ENCODE data around the gene MTO1.
"Not testable (repeated sequence)": the region's sequence is repeated elsewhere in the genome, so short reads cannot be mapped to it uniquely, and the experiment has no call there.

The MTO1 gene

DNA sequence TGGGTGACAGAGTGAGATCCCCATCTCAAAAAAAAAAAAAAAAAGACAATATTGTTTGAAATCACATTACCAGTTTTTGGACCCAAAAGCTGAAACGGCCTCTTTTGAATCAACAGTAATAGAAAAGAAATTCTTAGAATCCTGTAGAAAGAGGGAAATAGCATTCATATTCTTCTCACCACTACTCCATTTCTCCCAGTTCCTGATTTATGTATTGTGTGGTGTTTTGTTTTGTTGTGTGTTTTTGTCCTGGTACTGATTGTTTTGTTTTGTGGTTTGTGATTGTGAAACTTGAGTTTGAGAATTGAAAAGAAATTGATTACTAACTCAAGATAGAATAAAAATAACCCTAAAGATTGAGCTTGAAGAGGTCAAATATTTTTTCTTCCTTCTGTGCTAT is 85.5 kb downstream of the MTO1 start:
- Histone ChIP-seq H3K4me3 (ENCODE audit: low read depth, low read length) (no peak overlapping the region), H3K36me3 (no peaks in the 10 kb centered on the region), H3K9me3 (ENCODE audit: severe bottlenecking) (no peaks in the 10 kb centered on the region), H3K27ac (no peak overlapping the region), H3K27me3 (ENCODE audit: insufficient read depth, low read depth, severe bottlenecking) (no peaks in the 10 kb centered on the region)
- TF ChIP-seq, protein P1, sequence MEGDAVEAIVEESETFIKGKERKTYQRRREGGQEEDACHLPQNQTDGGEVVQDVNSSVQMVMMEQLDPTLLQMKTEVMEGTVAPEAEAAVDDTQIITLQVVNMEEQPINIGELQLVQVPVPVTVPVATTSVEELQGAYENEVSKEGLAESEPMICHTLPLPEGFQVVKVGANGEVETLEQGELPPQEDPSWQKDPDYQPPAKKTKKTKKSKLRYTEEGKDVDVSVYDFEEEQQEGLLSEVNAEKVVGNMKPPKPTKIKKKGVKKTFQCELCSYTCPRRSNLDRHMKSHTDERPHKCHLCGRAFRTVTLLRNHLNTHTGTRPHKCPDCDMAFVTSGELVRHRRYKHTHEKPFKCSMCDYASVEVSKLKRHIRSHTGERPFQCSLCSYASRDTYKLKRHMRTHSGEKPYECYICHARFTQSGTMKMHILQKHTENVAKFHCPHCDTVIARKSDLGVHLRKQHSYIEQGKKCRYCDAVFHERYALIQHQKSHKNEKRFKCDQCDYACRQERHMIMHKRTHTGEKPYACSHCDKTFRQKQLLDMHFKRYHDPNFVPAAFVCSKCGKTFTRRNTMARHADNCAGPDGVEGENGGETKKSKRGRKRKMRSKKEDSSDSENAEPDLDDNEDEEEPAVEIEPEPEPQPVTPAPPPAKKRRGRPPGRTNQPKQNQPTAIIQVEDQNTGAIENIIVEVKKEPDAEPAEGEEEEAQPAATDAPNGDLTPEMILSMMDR (IDR thresholded peaks at IDR 0.05; ENCODE audit: low read depth, low read length): no peak
- DNase-seq: no peak

DNA sequence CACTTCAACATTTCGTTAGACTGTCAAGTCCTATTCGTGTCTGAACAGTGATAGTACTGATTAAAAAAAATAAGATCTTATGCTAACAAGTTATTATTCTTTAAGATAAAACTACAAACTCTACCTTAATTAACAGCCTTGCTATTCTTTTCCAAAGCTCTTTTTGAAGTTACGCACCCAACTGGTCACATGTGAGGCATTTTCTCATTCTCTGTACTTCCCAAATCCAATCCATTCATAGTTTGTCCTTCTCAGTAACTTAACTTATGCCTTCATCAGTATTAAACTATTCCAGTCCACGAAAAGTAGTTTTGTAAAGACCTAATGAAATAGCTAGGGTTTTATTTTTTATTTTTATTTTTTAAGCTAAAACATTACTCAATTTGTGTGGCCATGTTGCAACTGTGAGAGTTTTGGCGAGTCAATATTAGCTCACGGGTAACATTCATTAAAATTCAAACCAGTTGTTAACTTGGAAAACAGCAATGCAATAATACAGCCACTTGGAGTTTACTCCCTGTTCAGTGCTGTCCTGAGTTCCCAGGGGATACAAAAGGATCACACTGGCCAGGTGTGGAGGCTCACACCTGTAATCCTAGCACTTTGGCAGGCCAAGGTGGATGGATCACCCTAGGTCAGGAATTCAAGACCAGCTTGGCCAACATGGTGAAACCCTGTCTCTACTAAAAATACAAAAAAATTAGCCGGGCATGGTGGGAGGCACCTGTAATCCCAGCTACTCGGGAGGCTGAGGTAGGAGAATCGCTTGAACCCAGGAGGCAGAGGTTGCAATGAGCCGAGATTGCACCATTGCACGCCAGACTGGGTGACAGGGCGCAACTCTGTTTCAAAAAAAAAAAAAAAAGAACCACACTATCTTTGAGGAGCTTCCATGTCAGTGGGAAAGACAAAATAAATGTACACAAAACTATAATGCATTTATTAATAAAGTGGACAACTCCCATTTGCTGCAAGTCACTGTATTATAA is 87.2 kb downstream of the MTO1 start:
- no peak for DNase-seq
- TF ChIP-seq, protein P1 (IDR thresholded peaks at IDR 0.05; ENCODE audit: low read depth, low read length): no peak
- Histone ChIP-seq H3K4me3 (ENCODE audit: low read depth, low read length) (no peak overlapping the region), H3K27me3 (ENCODE audit: insufficient read depth, low read depth, severe bottlenecking) (no peaks in the 10 kb centered on the region), H3K36me3 (no peaks in the 10 kb centered on the region), H3K27ac (no peak overlapping the region), H3K9me3 (ENCODE audit: severe bottlenecking) (no peaks in the 10 kb centered on the region)

DNA sequence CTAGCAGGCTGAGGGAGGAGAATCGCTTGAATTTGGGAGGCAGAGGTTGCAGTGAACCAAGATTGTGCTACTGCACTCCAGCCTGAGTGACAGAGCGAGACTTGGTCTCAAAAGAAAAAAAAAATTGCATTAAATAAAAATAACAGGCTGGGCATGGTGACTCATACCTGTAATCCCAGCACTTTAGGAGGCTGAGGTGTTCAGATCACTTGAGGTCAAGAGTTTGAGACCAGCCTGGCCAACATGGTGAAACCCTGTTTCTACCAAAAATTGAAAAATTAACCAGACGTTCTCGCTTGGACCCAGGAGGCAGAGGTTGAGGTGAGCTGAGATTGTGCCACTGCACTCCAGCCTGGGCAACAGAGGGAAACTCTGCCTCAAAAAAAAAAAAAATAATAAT is 89.6 kb downstream of the MTO1 start:
- H3K36me3 ChIP-seq; H3K9me3 ChIP-seq (ENCODE audit: severe bottlenecking); H3K27me3 ChIP-seq (ENCODE audit: insufficient read depth, low read depth, severe bottlenecking): not testable (repeated sequence)

GRCh38 chr6:73555380-73555949 is 93.9 kb downstream of the MTO1 start:
- DNase-seq; H3K9me3 ChIP-seq (ENCODE audit: severe bottlenecking); H3K36me3 ChIP-seq; H3K27ac ChIP-seq; H3K4me3 ChIP-seq (ENCODE audit: low read depth, low read length); H3K27me3 ChIP-seq (ENCODE audit: insufficient read depth, low read depth, severe bottlenecking): not testable (repeated sequence)

More for the DNA sequence above, 89.6 kb downstream of the MTO1 start:
- H3K27ac ChIP-seq; H3K4me3 ChIP-seq (ENCODE audit: low read depth, low read length); DNase-seq: not testable (repeated sequence)

GRCh38 chr6:73556836-73557235 is 95.3 kb downstream of the MTO1 start:
- no peak overlapping the region for H3K27ac ChIP-seq
- H3K27me3 ChIP-seq (ENCODE audit: insufficient read depth, low read depth, severe bottlenecking): no peaks in the 10 kb centered on the region
- DNase-seq: no peak
- no peaks in the 10 kb centered on the region for H3K9me3 ChIP-seq (ENCODE audit: severe bottlenecking)
- no peak overlapping the region for H3K4me3 ChIP-seq (ENCODE audit: low read depth, low read length)
- TF ChIP-seq, protein P1 (IDR thresholded peaks at IDR 0.05; ENCODE audit: low read depth, low read length): no peak
- no peaks in the 10 kb centered on the region for H3K36me3 ChIP-seq

Data from WERI-Rb-1 (cell line).